Aorta (tissue), 4 donors: ENCODE results near the gene PILRB. TPM values are rescaled to one million over a fixed set of nuclear protein-coding genes. Genes with fewer than 3 reads are reported as not detected.

Source experiments
- polyA plus RNA-seq, 2 donors: library from polyadenylated mRNA; stranded (reverse); fragments of 200-250 nt; gene quantifications; one replicate each; pipeline ENCODE4 v1.2.3, GENCODE V29; 2013
- total RNA-seq, 2 donors: library from RNA; stranded (reverse); fragmentation: NEBNext Ultra II Directional; extraction: Animal tissue kit (Norgen Biotek cat#: 25700); gene quantifications; one replicate each; pipeline ENCODE4 v1.2.1, GENCODE V29; 2021
- donor health status: healthy with polysubstance abuse.
- donor health status: Bipolar disorder and iron deficiency.
- donor health status: DM: no; HTN: no; CAD: no.
- donor health status: DM: yes; HTN: yes; CAD: no.

The PILRB gene
- total and polyA plus RNA-seq, 4 donors, result 13.9 to 186 (median 40.9) TPM

Other genes with a start within 250 kb of the PILRB start
- 10 to 100 TPM; 31.7 to 38.7 TPM for gene TAF6, start 238.8 kb upstream of the PILRB start, total RNA-seq
- gene TAF6, start 238.8 kb upstream of the PILRB start, polyA plus RNA-seq, result 10 to 100 TPM; 24.2 to 39.3 TPM
- 10 to 100 TPM; 14.0 to 29.5 TPM for gene CNPY4, start 238.5 kb upstream of the PILRB start, total RNA-seq
- 10 to 100 TPM; 17.2 to 35.0 TPM for gene CNPY4, start 238.5 kb upstream of the PILRB start, polyA plus RNA-seq
- gene MBLAC1, start 231.2 kb upstream of the PILRB start, total RNA-seq, result 1 to 10 TPM; 1.8 to 1.9 TPM
- 1 to 10 TPM; 1.4 to 2.3 TPM for gene MBLAC1, start 231.2 kb upstream of the PILRB start, polyA plus RNA-seq
- 100 to 1,000 TPM in 1 of 2 donors, 10 to 100 TPM in 1; 80.2 to 104 TPM for gene LAMTOR4, start 209.2 kb upstream of the PILRB start, total RNA-seq
- 100 to 1,000 TPM; 267 to 310 TPM for gene LAMTOR4, start 209.2 kb upstream of the PILRB start, polyA plus RNA-seq
- 10 to 100 TPM; 16.5 to 17.4 TPM for gene TRAPPC14, start 199.4 kb upstream of the PILRB start, total RNA-seq
- 10 to 100 TPM in 1 of 2 donors, 1 to 10 TPM in 1; 3.6 to 28.2 TPM for gene TRAPPC14, start 199.4 kb upstream of the PILRB start, polyA plus RNA-seq
- gene GAL3ST4, start 189.5 kb upstream of the PILRB start, total RNA-seq, result 10 to 100 TPM in 1 of 2 donors, 1 to 10 TPM in 1; 4.4 to 14.9 TPM
- gene GAL3ST4, start 189.5 kb upstream of the PILRB start, polyA plus RNA-seq, result 10 to 100 TPM in 1 of 2 donors, 1 to 10 TPM in 1; 5.8 to 12.5 TPM
- 1 to 10 TPM in 1 of 2 donors, under 1 TPM in 1; 0.78 to 3.7 TPM for gene GPC2, start 180.7 kb upstream of the PILRB start, total RNA-seq
- gene GPC2, start 180.7 kb upstream of the PILRB start, polyA plus RNA-seq, result 1 to 10 TPM in 1 of 2 donors, under 1 TPM in 1; 0.63 to 1.2 TPM
- gene STAG3, start 180.2 kb upstream of the PILRB start, total RNA-seq, result 1 to 10 TPM in 1 of 2 donors, under 1 TPM in 1; 0.96 to 1.5 TPM
- 1 to 10 TPM in 1 of 2 donors, under 1 TPM in 1; 0.13 to 1.7 TPM for gene STAG3, start 180.2 kb upstream of the PILRB start, polyA plus RNA-seq
- gene PVRIG, start 138.2 kb upstream of the PILRB start, total RNA-seq, result 1 to 10 TPM in 1 of 2 donors, under 1 TPM in 1; 0.23 to 2.1 TPM
- gene PVRIG, start 138.2 kb upstream of the PILRB start, polyA plus RNA-seq, result under 1 TPM in 1 of 2 donors, not detected in 1; 0.25 TPM
- not detected for gene SPDYE3, start 50.4 kb upstream of the PILRB start, total RNA-seq
- gene SPDYE3, start 50.4 kb upstream of the PILRB start, polyA plus RNA-seq, result not detected
- gene PILRA, start 15.4 kb downstream of the PILRB start, total RNA-seq, result 10 to 100 TPM; 11.2 to 21.5 TPM
- gene PILRA, start 15.4 kb downstream of the PILRB start, polyA plus RNA-seq, result 10 to 100 TPM in 1 of 2 donors, 1 to 10 TPM in 1; 5.8 to 10.6 TPM
- gene ZCWPW1, start 70.6 kb downstream of the PILRB start, total RNA-seq, result 1 to 10 TPM; 2.2 to 4.4 TPM
- gene ZCWPW1, start 70.6 kb downstream of the PILRB start, polyA plus RNA-seq, result 10 to 100 TPM in 1 of 2 donors, 1 to 10 TPM in 1; 4.0 to 18.7 TPM
- gene MEPCE, start 71.7 kb downstream of the PILRB start, total RNA-seq, result 10 to 100 TPM; 26.3 to 31.8 TPM
- gene MEPCE, start 71.7 kb downstream of the PILRB start, polyA plus RNA-seq, result 10 to 100 TPM; 13.0 to 27.2 TPM
- gene PPP1R35, start 78.4 kb downstream of the PILRB start, total RNA-seq, result 10 to 100 TPM; 24.7 to 29.7 TPM
- 10 to 100 TPM; 16.0 to 69.5 TPM for gene PPP1R35, start 78.4 kb downstream of the PILRB start, polyA plus RNA-seq
- 1 to 10 TPM; 1.0 to 2.0 TPM for gene SPACDR, start 106.1 kb downstream of the PILRB start, total RNA-seq
- under 1 TPM in 1 of 2 donors, not detected in 1; 0.31 TPM for gene SPACDR, start 106.1 kb downstream of the PILRB start, polyA plus RNA-seq
- 10 to 100 TPM; 31.2 to 46.5 TPM for gene TSC22D4, start 121.1 kb downstream of the PILRB start, total RNA-seq
- gene TSC22D4, start 121.1 kb downstream of the PILRB start, polyA plus RNA-seq, result 10 to 100 TPM; 18.8 to 35.5 TPM
- 1 to 10 TPM in 1 of 2 donors, under 1 TPM in 1; 0.75 to 1.3 TPM for gene NYAP1, start 125.8 kb downstream of the PILRB start, total RNA-seq
- under 1 TPM; 0.18 to 0.25 TPM for gene NYAP1, start 125.8 kb downstream of the PILRB start, polyA plus RNA-seq
- 10 to 100 TPM; 28.4 to 29.2 TPM for gene AGFG2, start 181.1 kb downstream of the PILRB start, total RNA-seq
- gene AGFG2, start 181.1 kb downstream of the PILRB start, polyA plus RNA-seq, result 10 to 100 TPM in 1 of 2 donors, 1 to 10 TPM in 1; 6.4 to 14.6 TPM
- gene SAP25, start 215.8 kb downstream of the PILRB start, total RNA-seq, result 1 to 10 TPM; 2.1 to 7.5 TPM
- gene SAP25, start 215.8 kb downstream of the PILRB start, polyA plus RNA-seq, result 1 to 10 TPM in 1 of 2 donors, under 1 TPM in 1; 0.75 to 9.9 TPM
- gene LRCH4, start 228.0 kb downstream of the PILRB start, total RNA-seq, result 10 to 100 TPM; 39.1 to 56.0 TPM
- gene LRCH4, start 228.0 kb downstream of the PILRB start, polyA plus RNA-seq, result 10 to 100 TPM; 26.3 to 68.2 TPM
- under 1 TPM in 1 of 2 donors, not detected in 1; 0.81 TPM for gene FBXO24, start 228.2 kb downstream of the PILRB start, total RNA-seq
- 1 to 10 TPM in 1 of 2 donors, not detected in 1; 1.2 TPM for gene FBXO24, start 228.2 kb downstream of the PILRB start, polyA plus RNA-seq
- 100 to 1,000 TPM in 1 of 2 donors, 10 to 100 TPM in 1; 75.1 to 277 TPM for gene PCOLCE, start 244.2 kb downstream of the PILRB start, total RNA-seq
- 100 to 1,000 TPM in 1 of 2 donors, 10 to 100 TPM in 1; 34.3 to 341 TPM for gene PCOLCE, start 244.2 kb downstream of the PILRB start, polyA plus RNA-seq